OCI-LY3 (cell line): ENCODE results near the gene GFM1.

Experiments
- H2AFZ ChIP-seq: fragments of 200-600, 300-600 bp; shearing (Covaris generic); 2 replicates; pipeline ENCODE4 v1.6.0; 2014; ENCODE audit warnings: antibody characterized with exemption, low read depth, low read length
- H3K27ac ChIP-seq: fragments of 200-600, 300-600 bp; sonication (generic); 2 replicates; pipeline ENCODE4 v1.5.1; 2014; ENCODE audit warnings: mild to moderate bottlenecking, low read length, moderate library complexity, mixed read lengths
- H3K27me3 ChIP-seq: fragments of 200-600, 300-600 bp; sonication (generic); 2 replicates; pipeline ENCODE4 v1.6.1; 2014; ENCODE audit warnings: low read depth, low read length, mixed read lengths
- H3K36me3 ChIP-seq: fragments of 200-600, 300-600 bp; sonication (generic); replicated peaks from 2 replicates; pipeline ENCODE3; 2014; ENCODE audit warnings: low read depth, low read length, mixed read lengths
- H3K4me1 ChIP-seq: fragments of 300-600, 200-600 bp; sonication (generic); 2 replicates; pipeline ENCODE4 v1.6.1; 2014; ENCODE audit warnings: low read length, mixed read lengths
- H3K4me2 ChIP-seq: fragments of 200-600, 300-600 bp; sonication (generic); 2 replicates; pipeline ENCODE4 v1.6.1; 2014; ENCODE audit warnings: low read length, mixed read lengths
- H3K4me3 ChIP-seq: fragments of 300-600, 200-600 bp; sonication (generic); 2 replicates; pipeline ENCODE4 v1.5.1; 2014; ENCODE audit warnings: antibody characterized with exemption, mild to moderate bottlenecking, low read length, moderate library complexity
- H3K79me2 ChIP-seq: fragments of 300-600, 200-600 bp; shearing (Covaris generic); 2 replicates; pipeline ENCODE4 v1.6.1; 2014; ENCODE audit warnings: mild to moderate bottlenecking, low read length, mixed read lengths
- H3K9ac ChIP-seq: fragments of 300-600, 200-600 bp; shearing (Covaris generic); 2 replicates; pipeline ENCODE4 v1.6.0; 2014; ENCODE audit warnings: mild to moderate bottlenecking, low read length, moderate library complexity
- H3K9me3 ChIP-seq: fragments of 200-600, 300-600 bp; shearing (Covaris generic); 2 replicates; pipeline ENCODE4 v1.6.1; 2014; ENCODE audit warnings: low read length, mixed read lengths; ENCODE audit not compliant: insufficient read depth
- H4K20me1 ChIP-seq: fragments of 200-600, 300-600 bp; sonication (generic); 2 replicates; pipeline ENCODE4 v1.6.1; 2016; ENCODE audit warnings: low read length, mixed read lengths; ENCODE audit not compliant: insufficient read depth
- CTCF ChIP-seq: fragments of 200-600, 300-600 bp; sonication (generic); IDR thresholded peaks from 2 replicates; pipeline ENCODE4 v1.5.1; 2014; ENCODE audit warnings: antibody characterized with exemption, low read length, low read depth
- EZH2phosphoT487 ChIP-seq: fragments of 200-600 bp; shearing (Covaris generic); IDR thresholded peaks from 2 replicates; pipeline ENCODE4 v1.6.1; 2018; ENCODE audit warnings: antibody characterized with exemption, mixed run types, low read depth

The GFM1 gene

GRCh38 chr3:158728851-158729250 lies 84.5 kb downstream of the GFM1 start:
- H3K27me3 ChIP-seq = no peaks in the 10 kb centered on the region
- H3K4me1 ChIP-seq = no peaks in the 10 kb centered on the region
- no peak overlapping the region for H2AFZ ChIP-seq
- no peak overlapping the region for H3K9ac ChIP-seq
- TF ChIP-seq CTCF (no peak), EZH2phosphoT487 (no peak)
- H3K36me3 ChIP-seq = peaks cover 10% of the 10 kb centered on the region
- H3K4me3 ChIP-seq = no peak overlapping the region
- H3K4me2 ChIP-seq = no peak overlapping the region
- H3K27ac ChIP-seq = no peak overlapping the region
- no peaks in the 10 kb centered on the region for H4K20me1 ChIP-seq
- H3K9me3 ChIP-seq = no peaks in the 10 kb centered on the region
- no peaks in the 10 kb centered on the region for H3K79me2 ChIP-seq

- no peaks in the 10 kb centered on the region for H3K9me3 ChIP-seq
- no peaks in the 10 kb centered on the region for H3K4me1 ChIP-seq
- H2AFZ ChIP-seq = no peak overlapping the region
- H3K27ac ChIP-seq = no peak overlapping the region
- H3K9ac ChIP-seq = no peak overlapping the region
- no peak overlapping the region for H3K4me3 ChIP-seq
- TF ChIP-seq CTCF (no peak), EZH2phosphoT487 (no peak)
- H3K79me2 ChIP-seq = no peaks in the 10 kb centered on the region
- H3K4me2 ChIP-seq = no peak overlapping the region
- peaks cover 20% of the 10 kb centered on the region for H3K36me3 ChIP-seq
- H4K20me1 ChIP-seq = no peaks in the 10 kb centered on the region
- no peaks in the 10 kb centered on the region for H3K27me3 ChIP-seq
Measured at GRCh38 chr3:158731486-158731885, 87.2 kb downstream of the GFM1 start.

- H3K4me3 ChIP-seq = no peak within 1 kb of the TSS
- no peak within 1 kb of the TSS for H3K27ac ChIP-seq
- H3K9me3 ChIP-seq = no peaks in the 10 kb centered on the region
- H3K27me3 ChIP-seq = no peaks in the 10 kb centered on the region
- H4K20me1 ChIP-seq = no peaks in the 10 kb centered on the region
- H2AFZ ChIP-seq = no peak within 1 kb of the TSS
- peaks cover 20% of the 10 kb centered on the region for H3K36me3 ChIP-seq
- H3K79me2 ChIP-seq = no peaks in the 10 kb centered on the region
- no peak within 1 kb of the TSS for H3K4me2 ChIP-seq
- TF ChIP-seq CTCF = no peak
- TF ChIP-seq EZH2phosphoT487 = no peak
- H3K4me1 ChIP-seq = no peaks in the 10 kb centered on the region
- H3K9ac ChIP-seq = no peak within 1 kb of the TSS
Measured at GRCh38 chr3:158731938-158732855, 87.9 kb downstream of the GFM1 start, which contains the start of gene RARRES1. Gene RARRES1 (minus strand): TSS chr3:158732457. CDS start chr3:158732415, 42 bp downstream.

GRCh38 chr3:158732856-158733200 lies 88.5 kb downstream of the GFM1 start:
- no peak overlapping the region for H3K9ac ChIP-seq
- H3K27ac ChIP-seq = no peak overlapping the region
- no peak overlapping the region for H3K4me2 ChIP-seq

More at GRCh38 chr3:158732856-158733200, 88.5 kb downstream of the GFM1 start:
- Histone ChIP-seq H3K4me3 (no peak overlapping the region), H3K36me3 (peaks cover 20% of the 10 kb centered on the region), H3K27me3 (no peaks in the 10 kb centered on the region), H3K9me3 (no peaks in the 10 kb centered on the region), H3K79me2 (no peaks in the 10 kb centered on the region), H3K4me1 (no peaks in the 10 kb centered on the region), H4K20me1 (no peaks in the 10 kb centered on the region), H2AFZ (no peak overlapping the region)
- TF ChIP-seq CTCF (no peak), EZH2phosphoT487 (no peak)
